HUES6 (cell line): ENCODE results near the gene FAM83F.

Source experiments
- H3K27ac ChIP-seq: 2 replicates; pipeline ENCODE4 v1.7.0; 2013; ENCODE audit warnings: low read depth, mild to moderate bottlenecking, low read length, inconsistent platforms
- H3K27me3 ChIP-seq: 2 replicates; pipeline ENCODE4 v1.6.1; 2013; ENCODE audit warnings: low read length; ENCODE audit not compliant: control insufficient read depth, insufficient read depth
- H3K36me3 ChIP-seq: 2 replicates; pipeline ENCODE4 v1.6.1; 2013; ENCODE audit warnings: low read length; ENCODE audit not compliant: control insufficient read depth, insufficient read depth
- H3K4me1 ChIP-seq: 2 replicates; pipeline ENCODE4 v1.6.1; 2013; ENCODE audit warnings: low read length; ENCODE audit not compliant: control insufficient read depth, insufficient read depth
- H3K4me3 ChIP-seq: 2 replicates; pipeline ENCODE4 v1.5.1; 2013; ENCODE audit warnings: low read depth, low read length
- H3K9ac ChIP-seq: one replicate; pipeline ENCODE4 v1.6.1; 2013; ENCODE audit warnings: mild to moderate bottlenecking, low read length
- H3K9me3 ChIP-seq: 2 replicates; pipeline ENCODE4 v1.6.1; 2013; ENCODE audit warnings: low read depth, low read length; ENCODE audit not compliant: control insufficient read depth, insufficient read depth

The FAM83F gene

DNA sequence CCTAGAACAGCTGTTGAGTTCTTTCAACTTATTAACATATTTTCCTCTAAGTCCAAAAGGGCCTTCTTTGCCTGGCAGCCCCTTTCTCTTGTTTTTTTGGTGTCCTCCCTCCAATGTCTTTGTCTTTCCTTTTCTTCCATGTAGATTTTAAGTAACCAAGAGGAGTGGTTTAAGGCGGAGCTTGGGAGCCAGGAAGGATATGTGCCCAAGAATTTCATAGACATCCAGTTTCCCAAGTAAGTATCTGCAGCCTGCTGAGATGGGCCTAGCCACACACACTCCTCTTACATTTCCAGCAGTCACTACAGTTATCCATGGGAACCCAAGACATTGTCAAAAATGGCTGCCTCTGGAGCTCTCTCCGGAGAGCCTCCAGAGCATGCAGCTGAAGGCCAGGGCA, 39.1 kb upstream of the FAM83F start:
- Histone ChIP-seq H3K27me3 (peaks cover 3% of the 10 kb centered on the region), H3K36me3 (no peaks in the 10 kb centered on the region), H3K9me3 (no peaks in the 10 kb centered on the region), H3K4me1 (peaks cover 28% of the 10 kb centered on the region), H3K4me3 (no peak overlapping the region), H3K27ac (no peak overlapping the region), H3K9ac (no peak overlapping the region)

- no peak overlapping the region for H3K27ac ChIP-seq
These were observed 37.7 kb upstream of the FAM83F start for GRCh38 chr22:39956932-39957664.

DNA sequence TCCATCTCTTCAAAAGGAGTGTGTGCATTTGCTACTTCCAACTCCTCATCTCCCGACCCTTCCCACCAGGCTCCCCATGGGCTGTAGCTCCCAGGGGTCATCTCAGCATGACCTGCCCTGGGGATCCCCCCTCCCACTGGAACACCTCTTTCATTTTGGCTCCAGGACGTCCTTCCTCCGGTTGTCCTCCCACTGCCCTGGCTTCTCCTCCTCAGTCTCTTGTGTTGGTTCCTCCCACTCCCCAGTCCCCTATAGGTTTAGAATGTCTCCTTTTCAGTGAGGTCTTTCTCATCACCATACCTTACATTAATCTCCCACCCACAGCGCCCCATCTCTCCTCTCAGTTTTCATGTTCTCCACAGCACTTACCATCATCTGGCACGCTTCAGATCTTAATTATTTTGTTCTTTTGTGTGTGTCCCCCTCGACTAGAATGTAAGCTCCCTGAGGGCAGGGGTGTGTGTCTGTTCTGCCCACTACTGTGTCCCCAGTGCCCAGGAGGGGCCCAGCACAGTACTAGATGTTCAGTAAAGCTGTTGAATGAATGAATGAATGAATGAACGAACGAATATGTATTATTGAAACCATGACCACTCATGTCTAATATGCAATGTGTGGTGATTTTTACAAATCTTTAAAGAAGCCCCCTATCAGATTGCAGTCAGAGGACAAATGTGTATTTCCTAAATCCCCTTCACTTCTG, 36.6 kb upstream of the FAM83F start:
- no peak overlapping the region for H3K27ac ChIP-seq
- no peak overlapping the region for H3K4me3 ChIP-seq
- no peak overlapping the region for H3K9ac ChIP-seq
- peaks cover 3% of the 10 kb centered on the region for H3K27me3 ChIP-seq
- no peaks in the 10 kb centered on the region for H3K9me3 ChIP-seq
- no peaks in the 10 kb centered on the region for H3K36me3 ChIP-seq
- H3K4me1 ChIP-seq, result peaks cover 28% of the 10 kb centered on the region

More at GRCh38 chr22:39956932-39957664, 37.7 kb upstream of the FAM83F start:
- Histone ChIP-seq H3K36me3 (no peaks in the 10 kb centered on the region), H3K9me3 (no peaks in the 10 kb centered on the region), H3K4me1 (peaks cover 28% of the 10 kb centered on the region), H3K9ac (no peak overlapping the region), H3K27me3 (peaks cover 3% of the 10 kb centered on the region), H3K4me3 (no peak overlapping the region)

DNA sequence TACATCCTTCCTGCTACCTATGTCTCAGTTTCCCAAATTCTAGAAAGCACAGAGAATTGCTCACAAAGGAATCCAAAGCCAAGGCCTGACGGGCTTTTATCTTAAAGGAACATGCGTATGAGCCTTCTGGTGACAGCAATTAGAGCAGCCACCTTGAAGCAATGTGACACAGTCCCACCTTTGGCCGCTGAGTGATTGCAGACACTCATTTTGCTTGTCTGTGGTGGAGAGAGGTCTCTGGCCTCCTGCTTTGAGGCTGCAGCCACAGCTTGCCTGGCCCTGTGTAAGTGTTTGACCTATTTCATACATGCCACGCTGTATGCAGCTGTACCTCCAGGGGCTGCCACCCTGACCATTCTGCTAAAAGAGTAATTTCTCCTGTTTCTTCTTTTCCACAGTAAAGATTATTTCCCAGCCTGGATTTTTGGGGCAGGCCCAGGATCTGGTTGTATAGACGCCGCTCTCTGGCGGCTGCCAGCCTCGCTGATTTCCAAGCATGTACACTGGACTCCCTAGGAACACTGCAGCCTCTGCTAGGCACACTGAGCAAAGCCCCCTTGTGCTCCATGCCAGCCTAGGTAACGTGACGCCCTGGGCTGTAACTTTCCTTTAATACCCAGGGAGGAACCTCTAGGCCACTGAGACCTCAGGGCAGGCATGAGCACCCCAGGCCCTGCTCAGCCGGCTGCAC, 35.7 kb upstream of the FAM83F start:
- Histone ChIP-seq H3K27me3 (peaks cover 3% of the 10 kb centered on the region), H3K36me3 (no peaks in the 10 kb centered on the region), H3K9me3 (no peaks in the 10 kb centered on the region), H3K27ac (no peak overlapping the region), H3K9ac (no peak overlapping the region), H3K4me3 (no peak overlapping the region), H3K4me1 (peaks cover 19% of the 10 kb centered on the region)

GRCh38 chr22:39959640-39960447, 34.9 kb upstream of the FAM83F start, which contains the start of gene TMA7B:
TMA7B (plus strand) TSS chr22:39960397; CDS start chr22:39964375, 3,978 bp downstream.
- peaks cover 19% of the 10 kb centered on the region for H3K4me1 ChIP-seq
- no peaks in the 10 kb centered on the region for H3K36me3 ChIP-seq
- no peak within 1 kb of the TSS for H3K4me3 ChIP-seq
- H3K9ac ChIP-seq, result no peak within 1 kb of the TSS
- H3K9me3 ChIP-seq, result no peaks in the 10 kb centered on the region
- peaks cover 3% of the 10 kb centered on the region for H3K27me3 ChIP-seq
- no peak within 1 kb of the TSS for H3K27ac ChIP-seq

DNA sequence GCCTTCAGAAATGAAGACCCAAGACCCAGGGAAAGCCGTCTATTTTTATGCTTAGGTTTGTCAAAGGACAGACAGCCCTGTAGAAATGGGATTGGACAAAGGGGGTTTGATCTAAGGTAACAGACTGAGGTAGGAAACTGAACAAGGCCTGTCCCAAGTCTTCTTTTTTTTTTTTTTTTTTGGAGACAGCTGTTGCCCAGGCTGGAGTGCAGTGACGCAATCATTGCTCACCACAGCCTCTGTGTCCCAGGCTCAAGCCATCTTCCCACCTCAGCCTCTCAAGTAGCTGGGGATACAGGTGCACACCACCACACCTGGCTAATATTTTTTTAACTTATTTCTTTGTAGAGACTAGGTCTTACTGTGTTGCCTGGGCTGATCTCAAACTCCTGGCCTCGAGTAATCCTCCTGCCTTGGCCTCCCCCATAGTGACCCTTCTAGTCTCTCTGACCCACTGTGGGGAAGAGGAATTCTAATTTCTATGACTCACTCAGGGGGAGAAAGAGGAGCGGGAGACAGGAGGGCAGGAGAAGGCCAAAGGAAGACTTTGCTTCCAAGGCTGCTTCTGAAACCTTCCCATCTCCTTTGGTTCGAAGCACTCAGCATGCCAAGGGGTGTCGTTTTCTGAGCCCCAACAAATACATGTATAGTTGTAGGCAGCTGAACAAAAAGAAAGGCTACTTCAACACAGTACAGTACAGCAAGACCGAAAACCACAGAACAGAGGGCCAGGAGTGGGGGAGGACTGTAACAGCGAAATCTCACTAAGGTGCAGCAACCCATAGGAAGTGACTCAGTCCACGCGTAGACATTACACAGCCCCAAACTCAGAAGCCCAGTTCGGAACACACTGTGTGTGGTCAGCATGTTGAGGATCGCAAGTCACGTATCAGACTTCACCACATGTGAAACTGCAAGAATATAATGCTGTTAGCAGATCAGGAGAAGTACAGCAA, 33.7 kb upstream of the FAM83F start:
- H3K4me3 ChIP-seq, result no peak overlapping the region
- no peaks in the 10 kb centered on the region for H3K36me3 ChIP-seq
- no peak overlapping the region for H3K27ac ChIP-seq
- peaks cover 3% of the 10 kb centered on the region for H3K27me3 ChIP-seq
- no peaks in the 10 kb centered on the region for H3K9me3 ChIP-seq
- H3K4me1 ChIP-seq, result peaks cover 19% of the 10 kb centered on the region
- H3K9ac ChIP-seq, result no peak overlapping the region

- peaks cover 3% of the 10 kb centered on the region for H3K27me3 ChIP-seq
- no peaks in the 10 kb centered on the region for H3K9me3 ChIP-seq
- no peak overlapping the region for H3K9ac ChIP-seq
- H3K36me3 ChIP-seq, result no peaks in the 10 kb centered on the region
- no peak overlapping the region for H3K27ac ChIP-seq
- peaks cover 18% of the 10 kb centered on the region for H3K4me1 ChIP-seq
- H3K4me3 ChIP-seq, result no peak overlapping the region
These were observed 32.7 kb upstream of the FAM83F start for GRCh38 chr22:39962071-39962470.

DNA sequence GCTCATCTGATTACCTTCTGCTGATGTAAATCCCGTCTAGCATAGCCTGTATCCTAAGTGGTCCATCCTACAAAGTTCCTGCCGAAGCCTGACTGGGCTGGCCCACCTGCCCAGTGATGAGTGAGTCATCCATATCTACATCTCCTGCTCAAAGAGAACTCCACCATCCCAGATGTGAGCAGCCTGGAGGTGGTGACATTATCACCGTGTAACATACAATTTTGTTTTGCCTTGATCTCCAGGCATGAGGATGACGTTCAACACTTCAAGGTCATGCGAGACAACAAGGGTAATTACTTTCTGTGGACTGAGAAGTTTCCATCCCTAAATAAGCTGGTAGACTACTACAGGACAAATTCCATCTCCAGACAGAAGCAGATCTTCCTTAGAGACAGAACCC, 29.0 kb upstream of the FAM83F start:
- Histone ChIP-seq H3K9me3 (no peaks in the 10 kb centered on the region), H3K27me3 (no peaks in the 10 kb centered on the region), H3K4me3 (no peak overlapping the region), H3K36me3 (no peaks in the 10 kb centered on the region), H3K27ac (no peak overlapping the region), H3K4me1 (no peaks in the 10 kb centered on the region), H3K9ac (no peak overlapping the region)

GRCh38 chr22:39966470-39966869, 28.3 kb upstream of the FAM83F start:
- no peaks in the 10 kb centered on the region for H3K27me3 ChIP-seq
- H3K4me1 ChIP-seq, result no peaks in the 10 kb centered on the region
- no peak overlapping the region for H3K27ac ChIP-seq
- H3K36me3 ChIP-seq, result no peaks in the 10 kb centered on the region
- H3K9me3 ChIP-seq, result no peaks in the 10 kb centered on the region
- H3K4me3 ChIP-seq, result no peak overlapping the region
- no peak overlapping the region for H3K9ac ChIP-seq
